Karpas-422 (cell line): Measurements from ENCODE around the gene FBN1. TPM values are rescaled to one million over a fixed set of nuclear protein-coding genes. Genes with fewer than 3 reads are reported as not detected.
A peak's percentile ranks its signal among the peaks of the same experiment; 100 is the strongest.

Experiments used
- DNase-seq: peaks from one replicate; pipeline ENCODE4 v3.0.0-alpha.2; 2015
- H2AFZ ChIP-seq: fragments of 200-600 bp; sonication (generic); 2 replicates; pipeline ENCODE4 v1.6.1; 2014; ENCODE audit warnings: antibody characterized with exemption, low read length, mixed read lengths
- H3K27ac ChIP-seq: fragments of 200-600 bp; sonication (generic); 2 replicates; pipeline ENCODE4 v1.5.1; 2014; ENCODE audit warnings: mild to moderate bottlenecking, low read length, moderate library complexity
- H3K27me3 ChIP-seq: fragments of 200-600 bp; sonication (generic); 2 replicates; pipeline ENCODE4 v1.6.1; 2014; ENCODE audit warnings: low read length, mixed read lengths
- H3K36me3 ChIP-seq: fragments of 200-600 bp; sonication (generic); 2 replicates; pipeline ENCODE4 v1.6.1; 2014; ENCODE audit warnings: low read length, mixed read lengths; ENCODE audit not compliant: insufficient read depth
- H3K4me1 ChIP-seq: fragments of 200-600 bp; sonication (generic); 2 replicates; pipeline ENCODE4 v1.6.1; 2014; ENCODE audit warnings: mild to moderate bottlenecking, low read length, mixed read lengths
- H3K4me2 ChIP-seq: fragments of 200-600 bp; sonication (generic); 2 replicates; pipeline ENCODE4 v1.6.1; 2014; ENCODE audit warnings: low read length, low read depth, mild to moderate bottlenecking; ENCODE audit not compliant: poor library complexity, severe bottlenecking
- H3K4me3 ChIP-seq: fragments of 200-600 bp; sonication (generic); 2 replicates; pipeline ENCODE4 v1.5.1; 2014; ENCODE audit warnings: mild to moderate bottlenecking, antibody characterized with exemption, low read length, mixed read lengths
- H3K79me2 ChIP-seq: fragments of 200-600 bp; sonication (generic); 2 replicates; pipeline ENCODE4 v1.6.1; 2014; ENCODE audit warnings: mild to moderate bottlenecking, low read length, mixed read lengths
- H3K9ac ChIP-seq: fragments of 200-600 bp; sonication (generic); 2 replicates; pipeline ENCODE4 v1.6.0; 2014; ENCODE audit warnings: low read length
- H3K9me2 ChIP-seq: fragments of 200-600 bp; sonication (generic), shearing (Covaris generic); replicated peaks from 2 replicates; pipeline ENCODE4 v1.6.0; 2014; ENCODE audit warnings: mild to moderate bottlenecking, low read length, moderate library complexity; ENCODE audit not compliant: insufficient read depth
- H3K9me3 ChIP-seq: fragments of 300-700, 200-600 bp; sonication (generic); 2 replicates; pipeline ENCODE4 v1.6.1; 2014; ENCODE audit warnings: low read length, mixed read lengths
- H4K20me1 ChIP-seq: fragments of 200-600 bp; sonication (generic); 2 replicates; pipeline ENCODE4 v1.6.1; 2014; ENCODE audit warnings: mild to moderate bottlenecking, antibody characterized with exemption, low read length, low read depth; ENCODE audit not compliant: insufficient read depth
- total RNA-seq: library from RNA; depleted of rRNA; stranded (reverse); fragments of >200 nt; shearing (Covaris generic); gene quantifications from 2 replicates; pipeline ENCODE4 v1.2.3, GENCODE V29; 2014; ENCODE audit warnings: low replicate concordance

FBN1 gene
- total RNA-seq, 1 experiment from 2014 or later: 0.86 TPM

GRCh38 chr15:48458876-48459275 is 186.6 kb downstream of the FBN1 start:
- no peak overlapping the region for H3K4me2 ChIP-seq
- peak; percentile 10 for DNase-seq
- no peaks in the 10 kb centered on the region for H3K4me1 ChIP-seq
- H3K36me3 ChIP-seq: no peaks in the 10 kb centered on the region
- H3K9me3 ChIP-seq: no peaks in the 10 kb centered on the region
- no peaks in the 10 kb centered on the region for H4K20me1 ChIP-seq
- H3K27me3 ChIP-seq: no peaks in the 10 kb centered on the region
- H3K27ac ChIP-seq: no peak overlapping the region
- H3K79me2 ChIP-seq: no peaks in the 10 kb centered on the region
- H3K9ac ChIP-seq: no peak overlapping the region
- no peak overlapping the region for H2AFZ ChIP-seq
- H3K9me2 ChIP-seq: no peaks in the 10 kb centered on the region
- no peak overlapping the region for H3K4me3 ChIP-seq

GRCh38 chr15:48456134-48456533 is 189.4 kb downstream of the FBN1 start:
- H3K4me2 ChIP-seq: no peak overlapping the region
- H3K27me3 ChIP-seq: no peaks in the 10 kb centered on the region

GRCh38 chr15:48451736-48452135 is 193.8 kb downstream of the FBN1 start:
- no peaks in the 10 kb centered on the region for H3K27me3 ChIP-seq
- no peaks in the 10 kb centered on the region for H4K20me1 ChIP-seq
- H3K9me2 ChIP-seq: no peaks in the 10 kb centered on the region
- no peaks in the 10 kb centered on the region for H3K4me1 ChIP-seq
- no peaks in the 10 kb centered on the region for H3K9me3 ChIP-seq
- no peak overlapping the region for H3K27ac ChIP-seq
- H3K79me2 ChIP-seq: no peaks in the 10 kb centered on the region
- H3K9ac ChIP-seq: no peak overlapping the region
- H3K4me3 ChIP-seq: no peak overlapping the region
- no peaks in the 10 kb centered on the region for H3K36me3 ChIP-seq
- DNase-seq: peak; percentile 7
- no peak overlapping the region for H2AFZ ChIP-seq
- no peak overlapping the region for H3K4me2 ChIP-seq

More at GRCh38 chr15:48456134-48456533, 189.4 kb downstream of the FBN1 start:
- Histone ChIP-seq H3K27ac (no peak overlapping the region), H2AFZ (no peak overlapping the region), H3K9me2 (no peaks in the 10 kb centered on the region), H3K79me2 (no peaks in the 10 kb centered on the region), H3K36me3 (no peaks in the 10 kb centered on the region), H4K20me1 (no peaks in the 10 kb centered on the region), H3K9ac (no peak overlapping the region), H3K9me3 (no peaks in the 10 kb centered on the region), H3K4me3 (no peak overlapping the region), H3K4me1 (no peaks in the 10 kb centered on the region)
- no peak for DNase-seq

GRCh38 chr15:48451241-48451640 is 194.3 kb downstream of the FBN1 start:
- Histone ChIP-seq H3K4me1 (no peaks in the 10 kb centered on the region), H3K79me2 (no peaks in the 10 kb centered on the region), H3K9me3 (no peaks in the 10 kb centered on the region), H3K4me3 (no peak overlapping the region), H3K4me2 (no peak overlapping the region), H2AFZ (no peak overlapping the region), H4K20me1 (no peaks in the 10 kb centered on the region), H3K9ac (no peak overlapping the region), H3K36me3 (no peaks in the 10 kb centered on the region), H3K27ac (no peak overlapping the region), H3K27me3 (no peaks in the 10 kb centered on the region), H3K9me2 (no peaks in the 10 kb centered on the region)
- peak; percentile 11 for DNase-seq

GRCh38 chr15:48449734-48450133 is 195.8 kb downstream of the FBN1 start:
- Histone ChIP-seq H3K4me2 (no peak overlapping the region), H2AFZ (no peak overlapping the region)

GRCh38 chr15:48447657-48448056 is 197.9 kb downstream of the FBN1 start:
- Histone ChIP-seq H3K27ac (no peak overlapping the region), H2AFZ (no peak overlapping the region), H3K4me2 (no peak overlapping the region), H3K9me2 (no peaks in the 10 kb centered on the region), H4K20me1 (no peaks in the 10 kb centered on the region), H3K27me3 (no peaks in the 10 kb centered on the region), H3K4me1 (no peaks in the 10 kb centered on the region), H3K4me3 (no peak overlapping the region), H3K79me2 (no peaks in the 10 kb centered on the region), H3K9me3 (no peaks in the 10 kb centered on the region), H3K9ac (no peak overlapping the region), H3K36me3 (no peaks in the 10 kb centered on the region)
- no peak for DNase-seq

More at GRCh38 chr15:48449734-48450133, 195.8 kb downstream of the FBN1 start:
- Histone ChIP-seq H3K9me3 (no peaks in the 10 kb centered on the region), H4K20me1 (no peaks in the 10 kb centered on the region), H3K36me3 (no peaks in the 10 kb centered on the region), H3K9ac (no peak overlapping the region), H3K27me3 (no peaks in the 10 kb centered on the region), H3K4me3 (no peak overlapping the region), H3K27ac (no peak overlapping the region), H3K4me1 (no peaks in the 10 kb centered on the region), H3K9me2 (no peaks in the 10 kb centered on the region), H3K79me2 (no peaks in the 10 kb centered on the region)
- no peak for DNase-seq

- Histone ChIP-seq H2AFZ (no peak overlapping the region), H3K4me2 (no peak overlapping the region), H3K79me2 (no peaks in the 10 kb centered on the region)
Observed at GRCh38 chr15:48447058-48447457, 198.5 kb downstream of the FBN1 start.

GRCh38 chr15:48442011-48442410 is 203.5 kb downstream of the FBN1 start:
- Histone ChIP-seq H4K20me1 (no peaks in the 10 kb centered on the region), H3K9ac (no peak overlapping the region), H2AFZ (no peak overlapping the region), H3K9me2 (no peaks in the 10 kb centered on the region), H3K36me3 (no peaks in the 10 kb centered on the region), H3K4me1 (no peaks in the 10 kb centered on the region), H3K4me2 (no peak overlapping the region), H3K79me2 (no peaks in the 10 kb centered on the region), H3K9me3 (no peaks in the 10 kb centered on the region), H3K27me3 (no peaks in the 10 kb centered on the region), H3K4me3 (no peak overlapping the region), H3K27ac (no peak overlapping the region)
- peak; percentile 14 for DNase-seq

More at GRCh38 chr15:48447058-48447457, 198.5 kb downstream of the FBN1 start:
- Histone ChIP-seq H3K36me3 (no peaks in the 10 kb centered on the region), H4K20me1 (no peaks in the 10 kb centered on the region), H3K9me3 (no peaks in the 10 kb centered on the region), H3K4me1 (no peaks in the 10 kb centered on the region), H3K27me3 (no peaks in the 10 kb centered on the region), H3K9ac (no peak overlapping the region), H3K9me2 (no peaks in the 10 kb centered on the region), H3K4me3 (no peak overlapping the region), H3K27ac (no peak overlapping the region)
- peak; percentile 6 for DNase-seq

GRCh38 chr15:48440084-48440483 is 205.4 kb downstream of the FBN1 start:
- Histone ChIP-seq H3K9me3 (no peaks in the 10 kb centered on the region), H3K79me2 (no peaks in the 10 kb centered on the region), H3K27ac (no peak overlapping the region), H3K4me2 (no peak overlapping the region), H3K4me3 (no peak overlapping the region), H2AFZ (no peak overlapping the region), H3K9me2 (no peaks in the 10 kb centered on the region), H3K9ac (no peak overlapping the region), H4K20me1 (no peaks in the 10 kb centered on the region), H3K36me3 (no peaks in the 10 kb centered on the region), H3K27me3 (no peaks in the 10 kb centered on the region), H3K4me1 (no peaks in the 10 kb centered on the region)
- DNase-seq: no peak
